WTC11 (cell line): Measurements from ENCODE around the gene AGPAT3. TPM values are rescaled to one million over a fixed set of nuclear protein-coding genes. Genes with fewer than 3 reads are reported as not detected.

Experiments used
- ATAC-seq: fragments of 200-7000 bp; cut with Tn5 transposase; 2 replicates; pipeline ENCODE4 v1.10.0; 2021; ENCODE audit warnings: mild to moderate bottlenecking, moderate library complexity
- CTCF ChIA-PET: fragments of 300-600 bp; sonication (Branson Sonifier 250); formaldehyde crosslinking; loops from one replicate; lab custom pipeline; 2021; ENCODE audit warnings: antibody characterized with exemption; lab: Charles Lee
- POLR2A ChIA-PET: fragments of 350-600 bp; sonication (Branson Sonifier 250); formaldehyde crosslinking; loops from one replicate; lab custom pipeline; 2021; ENCODE audit warnings: antibody characterized with exemption; lab: Charles Lee
- DNase-seq: peaks from one replicate; pipeline ENCODE4 v3.0.0; 2021; ENCODE audit warnings: low spot score
- H3K27ac Mint-ChIP-seq: 2 replicates; pipeline ENCODE4 v1.8.0; 2021; ENCODE audit warnings: mixed read lengths
- H3K27me3 Mint-ChIP-seq: 2 replicates; pipeline ENCODE4 v1.8.0; 2021; ENCODE audit warnings: low read depth, mild to moderate bottlenecking, moderate library complexity, mixed read lengths
- H3K36me3 Mint-ChIP-seq: 2 replicates; pipeline ENCODE4 v1.8.0; 2021; ENCODE audit warnings: mixed read lengths
- H3K4me1 Mint-ChIP-seq: 2 replicates; pipeline ENCODE4 v1.8.0; 2022; ENCODE audit warnings: mixed read lengths
- H3K4me3 Mint-ChIP-seq: 2 replicates; pipeline ENCODE4 v1.8.0; 2021; ENCODE audit warnings: mild to moderate bottlenecking, moderate library complexity, mixed read lengths
- H3K9me3 Mint-ChIP-seq: 2 replicates; pipeline ENCODE4 v1.8.0; 2021; ENCODE audit warnings: mixed read lengths
- CBFB ChIP-seq: sonication (generic); formaldehyde crosslinking; IDR thresholded peaks from 2 replicates; pipeline ENCODE4 v1.8.1; 2022; ENCODE audit warnings: mild to moderate bottlenecking, low read depth, missing genetic modification reagents
- FOXJ3 ChIP-seq: sonication (generic); formaldehyde crosslinking; IDR thresholded peaks from 2 replicates; pipeline ENCODE4 v1.9.0; 2021; ENCODE audit warnings: missing genetic modification reagents, mild to moderate bottlenecking, borderline replicate concordance
- GTF2I ChIP-seq: fragments of 250-450 bp; sonication (Bioruptor Pico); conservative IDR thresholded peaks from 2 replicates; pipeline ENCODE4 v1.4.0; 2021; ENCODE audit warnings: mild to moderate bottlenecking
- MXD4 ChIP-seq: fragments of 250-450 bp; sonication (Bioruptor Pico); IDR thresholded peaks from 2 replicates; pipeline ENCODE4 v1.8.0; 2021; ENCODE audit warnings: mild to moderate bottlenecking, moderate library complexity, borderline replicate concordance
- NFATC4 ChIP-seq: fragments of 250-450 bp; sonication (Bioruptor Pico); IDR thresholded peaks from 2 replicates; pipeline ENCODE4 v1.9.0; 2021; ENCODE audit warnings: mild to moderate bottlenecking
- PRRX2 ChIP-seq: fragments of 250-450 bp; sonication (Bioruptor Pico); IDR thresholded peaks from 2 replicates; pipeline ENCODE4 v1.8.0; 2021; ENCODE audit warnings: mild to moderate bottlenecking
- RELA ChIP-seq: sonication (generic); formaldehyde crosslinking; IDR thresholded peaks from 2 replicates; pipeline ENCODE4 v1.8.1; 2022; ENCODE audit warnings: missing genetic modification reagents, mild to moderate bottlenecking, borderline replicate concordance
- SP1 ChIP-seq: sonication (generic); formaldehyde crosslinking; conservative IDR thresholded peaks from 2 replicates; pipeline ENCODE4 v1.8.1; 2022; ENCODE audit warnings: missing genetic modification reagents
- ZNF219 ChIP-seq: sonication (generic); formaldehyde crosslinking; IDR thresholded peaks from 2 replicates; pipeline ENCODE4 v1.8.0; 2023; ENCODE audit warnings: missing genetic modification reagents, mild to moderate bottlenecking, borderline replicate concordance
- ZNF232 ChIP-seq: sonication (generic); formaldehyde crosslinking; IDR thresholded peaks from 2 replicates; pipeline ENCODE4 v1.8.0; 2022; ENCODE audit warnings: mild to moderate bottlenecking, missing genetic modification reagents
- ZNF263 ChIP-seq: sonication (generic); formaldehyde crosslinking; IDR thresholded peaks from 2 replicates; pipeline ENCODE4 v1.8.1; 2022; ENCODE audit warnings: low read depth, mild to moderate bottlenecking, moderate library complexity, missing genetic modification reagents
- ZNF396 ChIP-seq: fragments of 250-450 bp; sonication (Bioruptor Pico); IDR thresholded peaks from 2 replicates; pipeline ENCODE4 v1.8.0; 2021; ENCODE audit warnings: mild to moderate bottlenecking, moderate library complexity, borderline replicate concordance
- ZNF416 ChIP-seq: fragments of 250-450 bp; sonication (Bioruptor Pico); IDR thresholded peaks from 2 replicates; pipeline ENCODE4 v1.9.0; 2021; ENCODE audit warnings: mild to moderate bottlenecking, inconsistent platforms
- total RNA-seq: library from RNA; stranded (reverse); gene quantifications from 3 replicates; pipeline ENCODE4 v1.2.3, GENCODE V29; 2021
- TF ChIP-seq, protein P1 (sequence below): sonication (generic); formaldehyde crosslinking; IDR thresholded peaks from 2 replicates; pipeline ENCODE4 v1.8.1; 2023; ENCODE audit warnings: mild to moderate bottlenecking, missing genetic modification reagents
- TF ChIP-seq, protein P2 (sequence below): sonication (generic); formaldehyde crosslinking; IDR thresholded peaks from 2 replicates; pipeline ENCODE4 v1.8.1; 2023; ENCODE audit warnings: mild to moderate bottlenecking, moderate library complexity, missing genetic modification reagents
- TF ChIP-seq, protein P3 (sequence below): sonication (generic); formaldehyde crosslinking; IDR thresholded peaks from 2 replicates; pipeline ENCODE4 v1.8.0; 2023; ENCODE audit warnings: missing genetic modification reagents
- TF ChIP-seq, protein P4 (sequence below): fragments of 250-450 bp; sonication (Bioruptor Pico); IDR thresholded peaks from 2 replicates; pipeline ENCODE4 v1.8.0; 2021; ENCODE audit warnings: mild to moderate bottlenecking
- TF ChIP-seq, protein P5 (sequence below): sonication (generic); formaldehyde crosslinking; IDR thresholded peaks from 2 replicates; pipeline ENCODE4 v1.8.1; 2022; ENCODE audit warnings: mild to moderate bottlenecking, missing genetic modification reagents, moderate library complexity, borderline replicate concordance
- TF ChIP-seq, protein P6 (sequence below): sonication (generic); formaldehyde crosslinking; conservative IDR thresholded peaks from 2 replicates; pipeline ENCODE4 v1.8.1; 2023; ENCODE audit warnings: mild to moderate bottlenecking, low read depth, missing genetic modification reagents, moderate library complexity
- TF ChIP-seq, protein P7 (sequence below): fragments of 250-450 bp; sonication (Bioruptor Pico); IDR thresholded peaks from 2 replicates; pipeline ENCODE4 v1.9.0; 2021; ENCODE audit warnings: mild to moderate bottlenecking
- TF ChIP-seq, protein P8 (sequence below): fragments of 200-600 bp; IDR thresholded peaks from 2 replicates; pipeline ENCODE4 v1.8.0; 2022; ENCODE audit warnings: antibody characterized with exemption

The AGPAT3 gene
- total RNA-seq, 1 experiment from 2014 or later = 5.6 TPM

DNA sequence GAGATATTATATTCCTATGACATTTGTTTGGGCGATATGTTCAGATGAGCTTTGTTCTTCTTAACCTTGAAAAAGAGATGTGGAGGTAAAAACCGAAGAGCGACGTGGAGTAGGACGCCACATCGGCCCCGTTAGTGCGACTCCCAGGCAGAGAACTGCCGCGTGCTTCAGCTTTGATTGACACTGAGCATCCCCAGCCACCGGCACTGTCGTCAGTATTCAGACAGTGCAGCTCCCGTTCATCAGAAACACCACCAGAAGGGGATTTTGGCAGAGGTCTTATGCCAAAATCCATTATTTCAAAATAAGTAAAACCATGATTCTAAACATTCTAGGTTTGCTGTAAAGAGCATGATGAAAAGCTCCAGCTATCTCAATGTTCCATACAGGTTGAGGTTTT is 66.5 kb downstream of the AGPAT3 start:
- Mint-ChIP-seq H3K4me1 (peaks cover 8% of the 10 kb centered on the region), H3K27ac (no peak overlapping the region), H3K36me3 (no peaks in the 10 kb centered on the region), H3K9me3 (no peaks in the 10 kb centered on the region), H3K4me3 (no peak overlapping the region), H3K27me3 (no peaks in the 10 kb centered on the region)
- TF ChIP-seq, protein P1, sequence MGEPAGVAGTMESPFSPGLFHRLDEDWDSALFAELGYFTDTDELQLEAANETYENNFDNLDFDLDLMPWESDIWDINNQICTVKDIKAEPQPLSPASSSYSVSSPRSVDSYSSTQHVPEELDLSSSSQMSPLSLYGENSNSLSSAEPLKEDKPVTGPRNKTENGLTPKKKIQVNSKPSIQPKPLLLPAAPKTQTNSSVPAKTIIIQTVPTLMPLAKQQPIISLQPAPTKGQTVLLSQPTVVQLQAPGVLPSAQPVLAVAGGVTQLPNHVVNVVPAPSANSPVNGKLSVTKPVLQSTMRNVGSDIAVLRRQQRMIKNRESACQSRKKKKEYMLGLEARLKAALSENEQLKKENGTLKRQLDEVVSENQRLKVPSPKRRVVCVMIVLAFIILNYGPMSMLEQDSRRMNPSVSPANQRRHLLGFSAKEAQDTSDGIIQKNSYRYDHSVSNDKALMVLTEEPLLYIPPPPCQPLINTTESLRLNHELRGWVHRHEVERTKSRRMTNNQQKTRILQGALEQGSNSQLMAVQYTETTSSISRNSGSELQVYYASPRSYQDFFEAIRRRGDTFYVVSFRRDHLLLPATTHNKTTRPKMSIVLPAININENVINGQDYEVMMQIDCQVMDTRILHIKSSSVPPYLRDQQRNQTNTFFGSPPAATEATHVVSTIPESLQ (CRISPR knock-in tag) = no peak
- POLR2A ChIA-PET = no interaction called here
- ATAC-seq (no peak), DNase-seq (no peak)
- CTCF ChIA-PET = interaction anchor here (2.0 kb wide), 1 partner anchor 10 kb away, joined by 10 read pairs; no protein-coding TSS in a partner anchor

DNA sequence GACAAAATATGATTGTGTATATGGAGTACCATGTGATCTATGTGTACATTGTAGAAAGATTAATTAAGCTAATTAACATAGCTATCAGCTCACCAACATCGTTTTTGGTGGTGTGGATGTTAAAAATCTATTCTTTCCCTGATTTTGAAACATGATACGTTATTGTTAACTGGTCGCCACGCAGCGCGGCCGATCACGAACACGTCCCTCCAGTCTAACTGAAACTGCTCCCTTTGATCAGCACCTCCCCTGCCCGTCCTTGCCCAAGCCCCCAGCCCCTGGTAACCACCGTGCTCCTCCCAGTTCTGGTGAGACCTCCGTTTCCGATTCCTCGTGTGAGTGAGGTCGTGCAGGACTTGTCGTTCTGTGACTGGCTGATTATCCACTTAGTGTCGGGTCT is 67.0 kb downstream of the AGPAT3 start:
- CTCF ChIA-PET = no interaction called here

More for the DNA sequence above, 67.0 kb downstream of the AGPAT3 start:
- Mint-ChIP-seq H3K4me1 (peaks cover 8% of the 10 kb centered on the region), H3K27ac (peak overlapping the region; percentile 65; the same call in 1 of the 2 replicates), H3K36me3 (no peaks in the 10 kb centered on the region), H3K9me3 (no peaks in the 10 kb centered on the region), H3K27me3 (no peaks in the 10 kb centered on the region), H3K4me3 (no peak overlapping the region)
- no peak for ATAC-seq
- TF ChIP-seq, protein P2, sequence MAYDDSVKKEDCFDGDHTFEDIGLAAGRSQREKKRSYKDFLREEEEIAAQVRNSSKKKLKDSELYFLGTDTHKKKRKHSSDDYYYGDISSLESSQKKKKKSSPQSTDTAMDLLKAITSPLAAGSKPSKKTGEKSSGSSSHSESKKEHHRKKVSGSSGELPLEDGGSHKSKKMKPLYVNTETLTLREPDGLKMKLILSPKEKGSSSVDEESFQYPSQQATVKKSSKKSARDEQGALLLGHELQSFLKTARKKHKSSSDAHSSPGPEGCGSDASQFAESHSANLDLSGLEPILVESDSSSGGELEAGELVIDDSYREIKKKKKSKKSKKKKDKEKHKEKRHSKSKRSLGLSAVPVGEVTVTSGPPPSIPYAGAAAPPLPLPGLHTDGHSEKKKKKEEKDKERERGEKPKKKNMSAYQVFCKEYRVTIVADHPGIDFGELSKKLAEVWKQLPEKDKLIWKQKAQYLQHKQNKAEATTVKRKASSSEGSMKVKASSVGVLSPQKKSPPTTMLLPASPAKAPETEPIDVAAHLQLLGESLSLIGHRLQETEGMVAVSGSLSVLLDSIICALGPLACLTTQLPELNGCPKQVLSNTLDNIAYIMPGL (CRISPR knock-in tag) = no peak
- no peak for TF ChIP-seq ZNF416 (CRISPR knock-in tag)
- TF ChIP-seq, protein P3, sequence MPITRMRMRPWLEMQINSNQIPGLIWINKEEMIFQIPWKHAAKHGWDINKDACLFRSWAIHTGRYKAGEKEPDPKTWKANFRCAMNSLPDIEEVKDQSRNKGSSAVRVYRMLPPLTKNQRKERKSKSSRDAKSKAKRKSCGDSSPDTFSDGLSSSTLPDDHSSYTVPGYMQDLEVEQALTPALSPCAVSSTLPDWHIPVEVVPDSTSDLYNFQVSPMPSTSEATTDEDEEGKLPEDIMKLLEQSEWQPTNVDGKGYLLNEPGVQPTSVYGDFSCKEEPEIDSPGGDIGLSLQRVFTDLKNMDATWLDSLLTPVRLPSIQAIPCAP = no peak
- TF ChIP-seq, protein P4, sequence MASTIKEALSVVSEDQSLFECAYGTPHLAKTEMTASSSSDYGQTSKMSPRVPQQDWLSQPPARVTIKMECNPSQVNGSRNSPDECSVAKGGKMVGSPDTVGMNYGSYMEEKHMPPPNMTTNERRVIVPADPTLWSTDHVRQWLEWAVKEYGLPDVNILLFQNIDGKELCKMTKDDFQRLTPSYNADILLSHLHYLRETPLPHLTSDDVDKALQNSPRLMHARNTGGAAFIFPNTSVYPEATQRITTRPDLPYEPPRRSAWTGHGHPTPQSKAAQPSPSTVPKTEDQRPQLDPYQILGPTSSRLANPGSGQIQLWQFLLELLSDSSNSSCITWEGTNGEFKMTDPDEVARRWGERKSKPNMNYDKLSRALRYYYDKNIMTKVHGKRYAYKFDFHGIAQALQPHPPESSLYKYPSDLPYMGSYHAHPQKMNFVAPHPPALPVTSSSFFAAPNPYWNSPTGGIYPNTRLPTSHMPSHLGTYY (CRISPR knock-in tag) = no peak
- TF ChIP-seq, protein P5, sequence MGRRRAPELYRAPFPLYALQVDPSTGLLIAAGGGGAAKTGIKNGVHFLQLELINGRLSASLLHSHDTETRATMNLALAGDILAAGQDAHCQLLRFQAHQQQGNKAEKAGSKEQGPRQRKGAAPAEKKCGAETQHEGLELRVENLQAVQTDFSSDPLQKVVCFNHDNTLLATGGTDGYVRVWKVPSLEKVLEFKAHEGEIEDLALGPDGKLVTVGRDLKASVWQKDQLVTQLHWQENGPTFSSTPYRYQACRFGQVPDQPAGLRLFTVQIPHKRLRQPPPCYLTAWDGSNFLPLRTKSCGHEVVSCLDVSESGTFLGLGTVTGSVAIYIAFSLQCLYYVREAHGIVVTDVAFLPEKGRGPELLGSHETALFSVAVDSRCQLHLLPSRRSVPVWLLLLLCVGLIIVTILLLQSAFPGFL (CRISPR knock-in tag) = no peak
- no peak for TF ChIP-seq RELA (CRISPR knock-in tag)
- no peak for TF ChIP-seq ZNF263 (CRISPR knock-in tag)
- TF ChIP-seq GTF2I = no peak
- no peak for TF ChIP-seq ZNF219 (CRISPR knock-in tag)
- no peak for TF ChIP-seq MXD4
- TF ChIP-seq, protein P6, sequence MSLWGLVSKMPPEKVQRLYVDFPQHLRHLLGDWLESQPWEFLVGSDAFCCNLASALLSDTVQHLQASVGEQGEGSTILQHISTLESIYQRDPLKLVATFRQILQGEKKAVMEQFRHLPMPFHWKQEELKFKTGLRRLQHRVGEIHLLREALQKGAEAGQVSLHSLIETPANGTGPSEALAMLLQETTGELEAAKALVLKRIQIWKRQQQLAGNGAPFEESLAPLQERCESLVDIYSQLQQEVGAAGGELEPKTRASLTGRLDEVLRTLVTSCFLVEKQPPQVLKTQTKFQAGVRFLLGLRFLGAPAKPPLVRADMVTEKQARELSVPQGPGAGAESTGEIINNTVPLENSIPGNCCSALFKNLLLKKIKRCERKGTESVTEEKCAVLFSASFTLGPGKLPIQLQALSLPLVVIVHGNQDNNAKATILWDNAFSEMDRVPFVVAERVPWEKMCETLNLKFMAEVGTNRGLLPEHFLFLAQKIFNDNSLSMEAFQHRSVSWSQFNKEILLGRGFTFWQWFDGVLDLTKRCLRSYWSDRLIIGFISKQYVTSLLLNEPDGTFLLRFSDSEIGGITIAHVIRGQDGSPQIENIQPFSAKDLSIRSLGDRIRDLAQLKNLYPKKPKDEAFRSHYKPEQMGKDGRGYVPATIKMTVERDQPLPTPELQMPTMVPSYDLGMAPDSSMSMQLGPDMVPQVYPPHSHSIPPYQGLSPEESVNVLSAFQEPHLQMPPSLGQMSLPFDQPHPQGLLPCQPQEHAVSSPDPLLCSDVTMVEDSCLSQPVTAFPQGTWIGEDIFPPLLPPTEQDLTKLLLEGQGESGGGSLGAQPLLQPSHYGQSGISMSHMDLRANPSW (CRISPR knock-in tag) = no peak
- TF ChIP-seq NFATC4 (CRISPR knock-in tag) = no peak
- TF ChIP-seq PRRX2 (CRISPR knock-in tag) = no peak
- no peak for TF ChIP-seq FOXJ3 (CRISPR knock-in tag)
- TF ChIP-seq, protein P7, sequence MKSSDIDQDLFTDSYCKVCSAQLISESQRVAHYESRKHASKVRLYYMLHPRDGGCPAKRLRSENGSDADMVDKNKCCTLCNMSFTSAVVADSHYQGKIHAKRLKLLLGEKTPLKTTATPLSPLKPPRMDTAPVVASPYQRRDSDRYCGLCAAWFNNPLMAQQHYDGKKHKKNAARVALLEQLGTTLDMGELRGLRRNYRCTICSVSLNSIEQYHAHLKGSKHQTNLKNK = no peak
- no peak for TF ChIP-seq ZNF232 (CRISPR knock-in tag)
- TF ChIP-seq, protein P8, sequence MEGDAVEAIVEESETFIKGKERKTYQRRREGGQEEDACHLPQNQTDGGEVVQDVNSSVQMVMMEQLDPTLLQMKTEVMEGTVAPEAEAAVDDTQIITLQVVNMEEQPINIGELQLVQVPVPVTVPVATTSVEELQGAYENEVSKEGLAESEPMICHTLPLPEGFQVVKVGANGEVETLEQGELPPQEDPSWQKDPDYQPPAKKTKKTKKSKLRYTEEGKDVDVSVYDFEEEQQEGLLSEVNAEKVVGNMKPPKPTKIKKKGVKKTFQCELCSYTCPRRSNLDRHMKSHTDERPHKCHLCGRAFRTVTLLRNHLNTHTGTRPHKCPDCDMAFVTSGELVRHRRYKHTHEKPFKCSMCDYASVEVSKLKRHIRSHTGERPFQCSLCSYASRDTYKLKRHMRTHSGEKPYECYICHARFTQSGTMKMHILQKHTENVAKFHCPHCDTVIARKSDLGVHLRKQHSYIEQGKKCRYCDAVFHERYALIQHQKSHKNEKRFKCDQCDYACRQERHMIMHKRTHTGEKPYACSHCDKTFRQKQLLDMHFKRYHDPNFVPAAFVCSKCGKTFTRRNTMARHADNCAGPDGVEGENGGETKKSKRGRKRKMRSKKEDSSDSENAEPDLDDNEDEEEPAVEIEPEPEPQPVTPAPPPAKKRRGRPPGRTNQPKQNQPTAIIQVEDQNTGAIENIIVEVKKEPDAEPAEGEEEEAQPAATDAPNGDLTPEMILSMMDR = no peak
- TF ChIP-seq SP1 (CRISPR knock-in tag) = no peak
- no peak for TF ChIP-seq ZNF396 (CRISPR knock-in tag)
- no peak for TF ChIP-seq CBFB
- POLR2A ChIA-PET = no interaction called here
- no peak for DNase-seq
